Gastroesophageal sphincter (tissue), 4 donors: ENCODE results near the gene PSMD1. TPM values are rescaled to one million over a fixed set of nuclear protein-coding genes. Genes with fewer than 3 reads are reported as not detected.
"Not testable (repeated sequence)": the region's sequence is repeated elsewhere in the genome, so short reads cannot be mapped to it uniquely, and the experiment has no call there.

Experiments
- ATAC-seq: fragments of 150-250 bp; one replicate; pipeline ENCODE4 v1.9.1; 2016; ENCODE audit warnings: mild to moderate bottlenecking, moderate library complexity
- H3K27ac ChIP-seq, 4 donors: fragments of 200-600 bp; sonication (generic) in 3 of 4; 1 replicate in 3 of 4; 2 replicates in 1 of 4; pipeline ENCODE4 v1.5.1; 2016 to 2019
- H3K27me3 ChIP-seq: fragments of 200-600 bp; sonication (generic); one replicate; pipeline ENCODE4 v1.5.1; 2019
- H3K36me3 ChIP-seq, 2 donors: fragments of 200-600 bp; sonication (generic); one replicate each; pipeline ENCODE4 v1.5.1; 2019; ENCODE audit warnings: control low read depth in 1 of 2
- H3K4me1 ChIP-seq, 3 donors: fragments of 200-600 bp; sonication (generic); 1 replicate in 2 of 3; 2 replicates in 1 of 3; pipeline ENCODE4 v1.5.1; 2016 to 2019; ENCODE audit warnings: control low read depth in 2 of 3
- H3K4me3 ChIP-seq, 2 donors: fragments of 200-600 bp; sonication (generic); one replicate each; pipeline ENCODE4 v1.5.1; 2019; ENCODE audit warnings: mild to moderate bottlenecking in 1 of 2, moderate library complexity in 1 of 2
- H3K9me3 ChIP-seq, 3 donors: fragments of 200-600 bp; sonication (generic); one replicate each; pipeline ENCODE4 v1.5.1; 2017 to 2019; ENCODE audit warnings: control low read depth in 2 of 3
- EP300 ChIP-seq: sonication (generic); formaldehyde crosslinking; IDR thresholded peaks from one replicate; pipeline ENCODE4 v1.6.1; 2017; ENCODE audit warnings: antibody characterized with exemption, mild to moderate bottlenecking
- POLR2A ChIP-seq, 2 donors: fragments of 450-650 bp; IDR thresholded peaks; one replicate each; pipeline ENCODE4 v1.6.1; 2017; ENCODE audit warnings: antibody characterized with exemption in 2 of 2, mild to moderate bottlenecking in 2 of 2, moderate library complexity in 1 of 2
- POLR2AphosphoS5 ChIP-seq: sonication (generic); formaldehyde crosslinking; IDR thresholded peaks from one replicate; pipeline ENCODE4 v1.6.1; 2017; ENCODE audit warnings: antibody characterized with exemption
- WGBS, 2 donors: methylation state at CpG; one replicate each; pipeline ENCODE4 v1.1.5; 2018; ENCODE audit warnings: low coverage in 1 of 2; 5-methylcytosine and 5-hydroxymethylcytosine counted together
- total RNA-seq, 4 donors: library from RNA; depleted of rRNA; stranded (reverse); fragments of >200 nt; gene quantifications; one replicate each; pipeline ENCODE4 v1.1.0, GENCODE V29; 2016
- TF ChIP-seq, protein P1 (sequence below), 4 experiments: fragments of 200-600 bp in 2 of 4; fragments of 450-650 bp in 2 of 4; sonication (generic) in 1 of 4; IDR thresholded peaks; one replicate each; pipeline ENCODE4 v1.5.1; 2017 to 2019; ENCODE audit warnings: antibody characterized with exemption in 4 of 4, mild to moderate bottlenecking in 2 of 4, moderate library complexity in 2 of 4

PSMD1 gene
- total RNA-seq, 4 donors from 2014 or later: 58.8 to 93.4 (median 65.9) TPM

DNA sequence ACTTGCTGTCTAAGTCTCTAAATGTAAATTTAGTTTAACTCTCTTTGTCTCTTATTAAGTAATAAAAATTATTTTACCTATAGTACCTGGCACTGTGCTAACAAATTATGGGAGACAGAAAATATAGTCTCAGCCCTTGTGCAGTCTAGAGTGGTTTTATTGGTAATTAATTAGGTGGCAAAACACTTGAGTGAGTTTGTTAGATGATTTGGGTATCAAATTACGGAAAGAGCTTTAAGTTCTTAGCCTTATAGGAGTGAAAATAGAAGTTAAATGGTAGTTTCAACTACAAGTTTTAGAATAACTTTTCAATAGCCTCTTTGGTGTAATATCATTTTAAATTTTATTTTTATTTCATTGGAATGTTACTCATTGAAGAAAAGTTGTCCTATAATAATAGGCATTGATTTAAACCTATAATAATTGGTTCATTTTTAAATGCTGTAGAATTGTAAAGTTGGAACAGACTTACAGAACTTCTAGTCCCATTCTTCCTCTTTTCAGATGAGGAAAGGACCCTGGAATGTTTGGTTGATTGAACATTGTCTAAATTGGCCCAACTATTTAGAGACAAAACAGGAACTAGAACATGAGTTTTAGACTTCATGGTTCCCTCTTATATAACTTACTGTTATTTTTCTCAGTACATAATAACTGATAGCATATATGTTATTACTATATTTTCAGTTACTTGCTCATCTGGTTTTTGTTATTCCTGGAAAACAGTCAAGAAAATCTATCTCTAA, 78.4 kb downstream of the PSMD1 start:
- 87 to 100% methylated on average over 1 of the region's 1 CpG for WGBS, 2 donors
- ATAC-seq: no peak
- peak overlapping the region in 1 of 4 donors; percentile 53 for H3K27ac ChIP-seq
- no peaks in the 10 kb centered on the region for H3K9me3 ChIP-seq
- peaks cover 0 to 57% (median 0%) of the 10 kb centered on the region in 3 donors for H3K4me1 ChIP-seq
- no peaks in the 10 kb centered on the region for H3K27me3 ChIP-seq
- H3K36me3 ChIP-seq: no peaks in the 10 kb centered on the region
- H3K4me3 ChIP-seq: no peak overlapping the region
- no peak for TF ChIP-seq POLR2A (IDR thresholded peaks at IDR 0.05)
- TF ChIP-seq EP300: no peak
- TF ChIP-seq, protein P1, sequence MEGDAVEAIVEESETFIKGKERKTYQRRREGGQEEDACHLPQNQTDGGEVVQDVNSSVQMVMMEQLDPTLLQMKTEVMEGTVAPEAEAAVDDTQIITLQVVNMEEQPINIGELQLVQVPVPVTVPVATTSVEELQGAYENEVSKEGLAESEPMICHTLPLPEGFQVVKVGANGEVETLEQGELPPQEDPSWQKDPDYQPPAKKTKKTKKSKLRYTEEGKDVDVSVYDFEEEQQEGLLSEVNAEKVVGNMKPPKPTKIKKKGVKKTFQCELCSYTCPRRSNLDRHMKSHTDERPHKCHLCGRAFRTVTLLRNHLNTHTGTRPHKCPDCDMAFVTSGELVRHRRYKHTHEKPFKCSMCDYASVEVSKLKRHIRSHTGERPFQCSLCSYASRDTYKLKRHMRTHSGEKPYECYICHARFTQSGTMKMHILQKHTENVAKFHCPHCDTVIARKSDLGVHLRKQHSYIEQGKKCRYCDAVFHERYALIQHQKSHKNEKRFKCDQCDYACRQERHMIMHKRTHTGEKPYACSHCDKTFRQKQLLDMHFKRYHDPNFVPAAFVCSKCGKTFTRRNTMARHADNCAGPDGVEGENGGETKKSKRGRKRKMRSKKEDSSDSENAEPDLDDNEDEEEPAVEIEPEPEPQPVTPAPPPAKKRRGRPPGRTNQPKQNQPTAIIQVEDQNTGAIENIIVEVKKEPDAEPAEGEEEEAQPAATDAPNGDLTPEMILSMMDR (IDR thresholded peaks at IDR 0.05): no peak
- TF ChIP-seq POLR2AphosphoS5: no peak

DNA sequence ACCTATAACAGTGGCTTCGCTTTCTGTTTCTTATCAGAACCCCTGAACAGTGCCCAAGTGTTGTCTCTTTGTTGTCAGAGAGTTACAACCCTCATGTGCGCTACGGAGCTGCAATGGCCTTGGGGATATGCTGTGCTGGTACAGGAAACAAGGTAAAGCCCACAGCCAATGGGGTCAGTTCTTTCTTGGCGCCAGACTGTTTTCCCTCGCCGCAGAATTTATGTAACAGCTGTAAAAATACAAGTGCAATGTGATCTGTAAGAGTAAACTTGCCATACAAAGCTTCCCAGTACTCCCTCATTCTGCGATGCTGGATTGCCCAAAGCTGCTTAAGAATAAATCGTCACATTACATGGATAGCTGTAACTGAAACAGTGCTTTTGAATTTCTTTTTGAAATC, 82.0 kb downstream of the PSMD1 start:
- no peaks in the 10 kb centered on the region for H3K27me3 ChIP-seq
- peak; percentile 43 for ATAC-seq
- H3K4me1 ChIP-seq: peaks cover 0 to 31% (median 0%) of the 10 kb centered on the region in 3 donors
- 71 to 90% methylated on average over 8 of the region's 8 CpGs for WGBS, 2 donors
- H3K27ac ChIP-seq: peak overlapping the region in 3 of 4 donors; percentile 37 to 56 (median 39)
- H3K4me3 ChIP-seq: peak overlapping the region in 1 of 2 donors; percentile 3
- no peaks in the 10 kb centered on the region for H3K9me3 ChIP-seq
- peaks cover 0 to 6% of the 10 kb centered on the region in 2 donors for H3K36me3 ChIP-seq
- TF ChIP-seq POLR2A (IDR thresholded peaks at IDR 0.05) (no peak), EP300 (no peak), POLR2AphosphoS5 (no peak)
- TF ChIP-seq, protein P1 (IDR thresholded peaks at IDR 0.05): no peak

DNA sequence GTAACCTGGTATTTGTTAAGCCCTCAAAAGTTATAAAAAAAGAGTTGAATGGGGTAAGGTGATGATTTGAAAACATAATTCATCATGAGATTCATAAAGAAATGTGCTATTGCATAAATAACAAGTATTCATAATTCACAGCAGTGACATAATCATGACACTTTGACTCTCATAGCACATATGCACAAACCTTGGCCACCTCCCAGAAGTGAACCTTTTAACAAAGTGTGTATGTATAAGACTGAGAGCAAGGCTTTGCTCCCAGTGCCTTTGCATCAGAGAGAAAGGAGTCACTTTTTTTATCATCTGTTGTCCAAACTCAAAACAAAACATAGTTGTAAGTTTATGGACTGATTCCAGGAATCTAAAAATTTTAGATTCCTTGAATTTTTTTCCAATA, 83.1 kb downstream of the PSMD1 start:
- H3K36me3 ChIP-seq: peaks cover 0 to 13% of the 10 kb centered on the region in 2 donors
- H3K4me1 ChIP-seq: peaks cover 0 to 22% (median 0%) of the 10 kb centered on the region in 3 donors
- H3K27me3 ChIP-seq: no peaks in the 10 kb centered on the region
- H3K4me3 ChIP-seq: no peak overlapping the region
- H3K27ac ChIP-seq: no peak overlapping the region
- TF ChIP-seq, protein P1 (IDR thresholded peaks at IDR 0.05): no peak
- no peak for TF ChIP-seq POLR2AphosphoS5
- TF ChIP-seq EP300: no peak
- TF ChIP-seq POLR2A (IDR thresholded peaks at IDR 0.05): no peak
- H3K9me3 ChIP-seq: no peaks in the 10 kb centered on the region
- no peak for ATAC-seq

DNA sequence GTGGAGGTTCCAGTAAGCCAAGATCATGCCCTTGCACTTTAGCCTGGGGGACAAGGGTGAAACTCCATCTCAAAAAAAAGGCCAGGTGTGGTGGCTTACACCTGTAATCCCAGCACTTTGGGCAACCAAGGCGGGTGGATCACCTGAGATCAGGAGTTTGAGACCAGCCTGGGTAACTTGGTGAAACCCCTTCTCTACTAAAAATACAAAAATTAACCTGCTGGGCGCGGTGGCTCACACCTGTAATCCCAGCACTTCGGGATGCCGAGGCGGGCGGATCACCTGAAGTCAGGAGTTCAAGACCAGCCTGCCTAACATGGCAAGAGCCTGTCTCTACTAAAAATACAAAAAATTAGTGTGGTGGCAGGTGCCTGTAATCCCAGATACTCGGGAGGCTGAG, 84.1 kb downstream of the PSMD1 start:
- H3K27ac ChIP-seq, H3K9me3 ChIP-seq, ATAC-seq, H3K4me3 ChIP-seq, H3K27me3 ChIP-seq: not testable (repeated sequence)
- H3K36me3 ChIP-seq: peaks cover 0 to 13% of the 10 kb centered on the region in 2 donors
- peaks cover 0 to 17% (median 0%) of the 10 kb centered on the region in 3 donors for H3K4me1 ChIP-seq
- WGBS, 2 donors: 100% methylated on average over 1 to 2 of the region's 8 CpGs

DNA sequence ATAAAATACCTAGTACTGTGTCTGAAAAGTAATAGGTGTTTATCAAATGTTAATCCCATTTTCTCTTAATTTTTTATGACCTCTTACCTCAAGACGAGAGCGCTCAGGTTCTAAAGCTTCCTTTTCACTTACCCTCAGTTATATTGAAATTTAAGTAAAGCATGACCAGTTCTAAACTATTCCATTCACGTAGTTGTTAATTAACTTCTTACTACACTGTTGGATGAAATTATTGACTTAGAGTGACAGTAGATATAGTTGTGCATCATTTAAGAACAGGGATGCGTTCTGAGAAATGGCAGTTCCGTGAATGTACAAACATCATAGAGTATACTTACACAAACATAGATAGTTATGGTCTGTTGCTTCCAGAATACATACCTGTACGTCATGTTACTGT, 88.2 kb downstream of the PSMD1 start:
- H3K36me3 ChIP-seq: peaks cover 0 to 28% of the 10 kb centered on the region in 2 donors
- TF ChIP-seq EP300: no peak
- no peak for TF ChIP-seq POLR2AphosphoS5
- TF ChIP-seq POLR2A (IDR thresholded peaks at IDR 0.05): no peak
- H3K9me3 ChIP-seq: no peaks in the 10 kb centered on the region
- no peaks in the 10 kb centered on the region for H3K27me3 ChIP-seq
- no peak for ATAC-seq
- H3K27ac ChIP-seq: no peak overlapping the region
- 96% methylated on average over 6 of the region's 6 CpGs for WGBS, 2 donors
- H3K4me3 ChIP-seq: no peak overlapping the region
- peaks cover 0 to 19% (median 6%) of the 10 kb centered on the region in 3 donors for H3K4me1 ChIP-seq

DNA sequence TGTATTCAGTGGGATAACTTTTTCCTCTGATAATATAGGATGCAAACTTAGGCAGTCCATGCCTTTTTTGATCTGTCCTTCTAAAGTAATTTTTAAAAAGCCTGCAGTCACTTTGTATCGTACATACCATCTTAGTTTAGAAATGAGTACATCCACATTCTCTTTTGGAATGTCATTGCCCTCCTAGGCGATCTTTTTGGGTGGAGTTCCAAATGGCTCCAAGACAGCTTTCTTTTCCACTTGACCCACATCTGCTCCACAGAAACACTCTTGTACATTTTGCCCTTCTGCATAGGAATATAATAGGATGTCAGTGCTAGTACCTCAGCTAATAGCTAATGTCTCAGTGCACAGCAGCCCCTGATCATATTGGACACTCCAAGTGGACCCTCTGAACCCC, 90.0 kb downstream of the PSMD1 start:
- TF ChIP-seq POLR2AphosphoS5: no peak
- TF ChIP-seq, protein P1 (IDR thresholded peaks at IDR 0.05): no peak
- TF ChIP-seq EP300: no peak
- TF ChIP-seq POLR2A (IDR thresholded peaks at IDR 0.05): no peak
- 37 to 67% methylated on average over 2 of the region's 2 CpGs for WGBS, 2 donors
- no peak for ATAC-seq

More for the DNA sequence above, 90.0 kb downstream of the PSMD1 start:
- H3K27ac ChIP-seq: no peak overlapping the region
- no peaks in the 10 kb centered on the region for H3K27me3 ChIP-seq
- H3K4me1 ChIP-seq: peaks cover 0 to 16% (median 6%) of the 10 kb centered on the region in 3 donors
- no peaks in the 10 kb centered on the region for H3K9me3 ChIP-seq
- peaks cover 0 to 25% of the 10 kb centered on the region in 2 donors for H3K36me3 ChIP-seq
- no peak overlapping the region for H3K4me3 ChIP-seq
